Hindlimb muscle (tissue), 1 donor: ENCODE data around the gene SLC4A1. TPM values are rescaled to one million over a fixed set of nuclear protein-coding genes. Genes with fewer than 3 reads are reported as not detected.

Experiments
- DNase-seq: peaks from one replicate; pipeline ENCODE4 v3.0.0-alpha.2; 2013
- polyA plus RNA-seq: library from polyadenylated mRNA; unstranded; fragments of 120-200 nt; gene quantifications from one replicate; pipeline ENCODE4 v1.2.1, GENCODE V29; 2013; ENCODE audit not compliant: insufficient read length

The SLC4A1 gene
- polyA plus RNA-seq, 1 donor, result 9.0 TPM

DNA sequence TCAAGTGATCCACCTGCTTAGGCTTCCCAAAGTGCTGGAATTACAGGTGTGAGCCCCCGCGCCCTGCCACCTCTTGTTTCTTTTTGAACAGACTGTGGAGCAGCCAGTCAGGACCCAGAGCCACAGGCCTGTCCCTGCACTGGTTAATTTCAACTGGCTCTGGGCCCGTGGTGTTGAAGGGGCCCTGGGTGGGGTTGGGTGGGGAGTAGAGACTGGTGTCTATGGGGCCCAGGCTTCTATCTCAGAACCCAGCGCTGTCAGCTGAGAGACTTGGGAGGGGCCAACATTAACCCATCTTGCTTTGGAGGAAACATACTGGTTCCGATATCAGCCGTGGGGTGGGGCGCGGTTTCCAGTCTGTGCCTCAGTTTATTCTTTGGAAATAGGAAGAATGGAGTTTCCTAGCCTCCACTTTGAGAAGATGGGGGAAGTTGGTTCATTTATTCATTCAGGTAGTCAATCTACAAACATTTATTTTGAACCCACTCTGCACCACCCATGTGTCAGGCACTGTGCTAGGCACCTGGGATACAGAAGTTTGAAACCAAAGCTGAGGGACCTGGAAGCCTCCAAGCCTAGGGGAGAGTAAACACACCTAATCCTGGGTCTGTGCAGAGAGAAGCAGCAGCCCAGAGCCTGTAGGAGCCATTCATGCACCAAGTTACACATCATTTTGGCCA, 15.5 kb upstream of the SLC4A1 start:
- no peak for DNase-seq

DNA sequence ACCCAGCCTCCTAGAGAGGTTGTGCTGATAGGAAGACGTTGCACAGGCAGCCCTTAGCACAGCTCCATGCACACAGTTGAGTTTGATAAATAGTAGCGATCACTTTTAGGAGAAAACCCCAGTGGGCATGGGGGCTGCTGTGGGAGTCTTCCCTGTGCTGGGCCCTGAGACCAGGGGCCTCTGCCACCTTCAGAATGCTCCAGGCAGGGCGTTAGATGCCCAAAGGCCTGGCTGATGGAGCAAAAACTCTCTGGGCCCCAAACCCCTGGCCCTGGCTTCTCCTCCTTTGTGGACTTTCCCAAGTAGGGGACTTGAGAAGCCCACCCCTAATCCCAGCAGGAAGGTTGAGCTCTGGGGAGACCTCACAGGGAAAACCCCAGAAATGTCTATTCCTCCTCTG, 14.3 kb upstream of the SLC4A1 start:
- DNase-seq, result no peak

DNA sequence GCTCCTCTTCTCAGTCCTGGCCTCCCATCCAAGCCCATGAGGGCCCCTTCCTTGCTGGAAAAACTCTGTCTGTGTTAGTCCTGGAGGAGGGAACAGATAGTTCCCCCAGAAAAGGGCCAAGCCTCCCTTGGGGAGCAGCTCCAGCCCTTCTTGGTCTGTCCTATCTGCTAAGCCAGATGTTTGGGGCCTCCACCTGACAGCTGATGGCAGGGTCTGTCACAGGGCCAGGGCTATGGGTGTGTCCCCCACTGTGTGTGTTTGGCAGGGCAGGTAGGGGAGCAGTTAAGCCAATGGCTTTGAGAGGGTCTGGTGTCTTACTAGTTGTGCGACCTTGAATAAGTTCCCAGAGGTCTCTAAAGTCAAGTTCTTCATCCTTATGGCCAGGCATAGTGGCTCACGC, 13.6 kb upstream of the SLC4A1 start:
- no peak for DNase-seq

DNA sequence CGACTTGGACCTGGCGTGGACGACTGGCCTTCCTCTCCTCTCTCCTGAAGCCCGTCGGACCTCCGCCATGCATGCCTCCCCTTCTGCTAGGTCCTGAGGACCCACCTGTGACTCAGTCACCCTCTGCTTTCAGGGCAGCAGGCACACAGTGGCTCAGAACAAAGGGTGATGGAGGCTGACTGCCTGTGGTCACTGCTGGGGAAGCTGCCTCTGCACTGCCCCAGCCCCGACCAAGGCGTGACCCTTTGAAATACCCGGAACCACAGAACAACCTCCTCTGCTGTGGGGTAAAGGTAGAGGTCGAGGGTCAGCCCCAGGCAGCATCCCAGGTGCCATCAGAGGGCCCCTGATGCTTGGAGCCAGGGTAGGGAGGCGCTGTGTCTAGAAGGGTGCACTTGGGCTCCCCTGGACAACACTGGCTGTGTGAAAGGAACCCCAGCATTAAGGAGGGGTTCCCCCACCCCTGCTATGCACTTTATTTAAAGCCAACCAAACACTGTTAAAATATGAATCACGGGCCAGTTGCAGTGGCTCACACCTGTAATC, 12.5 kb upstream of the SLC4A1 start:
- no peak for DNase-seq

DNA sequence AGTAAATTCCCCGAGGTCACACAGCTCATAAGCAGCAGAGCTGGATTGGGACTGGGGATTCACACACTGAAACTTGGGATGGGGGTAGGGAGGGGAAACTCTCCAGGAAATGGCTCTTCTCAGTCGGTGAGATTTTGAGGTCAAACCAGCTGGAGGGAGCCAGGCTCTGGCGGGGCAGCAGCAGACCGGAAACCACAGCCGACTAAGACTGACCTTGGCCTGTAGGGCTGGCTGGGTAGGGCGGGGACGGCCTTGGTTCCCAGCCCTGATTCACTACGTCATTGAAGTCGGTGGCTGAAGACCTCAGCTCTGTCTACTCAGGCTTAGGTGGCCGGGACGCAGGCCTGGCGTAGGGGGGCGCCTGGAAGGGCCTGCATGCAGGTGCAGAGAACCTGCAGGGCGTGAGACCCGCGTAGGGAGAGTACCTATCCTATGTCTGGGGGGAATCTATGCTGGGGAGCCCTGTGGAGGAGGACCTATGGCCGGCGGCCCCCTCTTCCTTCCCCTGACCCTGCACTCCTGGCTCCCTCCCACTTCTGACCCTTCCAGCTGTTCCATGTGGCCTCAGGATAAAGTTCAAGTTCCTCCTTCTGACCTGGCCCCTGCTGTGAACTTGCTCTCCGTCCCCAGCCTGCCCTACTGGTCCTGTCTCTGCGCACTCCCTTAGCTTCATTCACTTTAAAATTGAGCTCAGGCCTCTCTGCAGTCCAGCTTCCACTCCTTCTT, 11.9 kb upstream of the SLC4A1 start:
- DNase-seq, result peak; percentile 38

DNA sequence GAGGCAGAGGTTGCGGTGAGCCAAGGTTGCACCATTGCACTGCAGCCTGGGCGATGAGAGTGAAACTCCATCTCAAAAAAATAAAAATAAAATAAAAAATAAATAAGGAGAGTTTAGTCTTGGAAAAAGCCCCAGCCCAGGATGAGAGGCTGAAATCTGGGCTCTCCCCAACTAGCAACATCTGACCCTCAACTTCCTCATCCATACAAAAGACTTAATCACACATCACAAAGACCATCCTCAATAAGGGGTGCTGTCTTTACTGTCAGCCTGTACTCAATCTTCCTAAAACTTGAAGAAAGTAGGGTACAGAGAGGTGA, 11.4 kb upstream of the SLC4A1 start:
- no peak for DNase-seq

DNA sequence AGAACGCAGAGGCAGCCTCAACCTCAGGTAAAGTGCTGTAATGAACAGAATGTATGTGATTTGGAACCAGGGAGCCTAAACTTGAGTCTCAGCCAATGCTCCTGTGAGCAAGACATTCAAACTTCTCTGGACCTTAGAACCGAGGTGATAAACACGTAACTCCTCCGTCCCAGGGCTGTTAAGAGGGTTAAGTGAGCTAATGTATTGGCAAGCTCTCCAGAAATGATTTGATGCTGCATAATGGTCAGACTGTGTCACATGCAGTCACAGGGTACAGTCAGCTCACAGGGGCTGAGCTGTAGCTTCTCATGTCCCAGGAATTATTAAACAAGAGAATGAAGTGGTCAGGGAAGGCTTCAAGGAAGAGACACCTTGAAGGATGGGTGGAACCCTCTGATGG, 10.0 kb upstream of the SLC4A1 start:
- DNase-seq, result no peak

DNA sequence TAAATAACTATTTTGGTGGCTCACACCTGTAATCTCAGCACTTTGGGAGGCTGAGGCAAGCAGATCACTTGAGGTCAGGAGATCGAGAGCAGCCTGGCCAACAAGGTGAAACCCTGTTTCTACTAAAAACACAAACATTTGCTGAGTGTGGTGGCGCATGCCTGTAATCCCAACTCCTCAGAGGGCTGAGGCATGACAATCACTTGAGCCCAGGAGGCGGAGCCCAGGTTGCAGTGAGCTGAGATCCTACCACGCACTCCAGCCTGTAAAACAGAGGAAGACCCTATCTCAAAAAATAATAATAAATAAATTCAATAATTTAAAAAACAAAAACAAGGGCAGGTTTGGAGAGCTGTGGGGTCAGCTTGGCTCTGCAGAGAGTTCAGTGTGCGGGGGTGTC, 5.7 kb upstream of the SLC4A1 start:
- no peak for DNase-seq

DNA sequence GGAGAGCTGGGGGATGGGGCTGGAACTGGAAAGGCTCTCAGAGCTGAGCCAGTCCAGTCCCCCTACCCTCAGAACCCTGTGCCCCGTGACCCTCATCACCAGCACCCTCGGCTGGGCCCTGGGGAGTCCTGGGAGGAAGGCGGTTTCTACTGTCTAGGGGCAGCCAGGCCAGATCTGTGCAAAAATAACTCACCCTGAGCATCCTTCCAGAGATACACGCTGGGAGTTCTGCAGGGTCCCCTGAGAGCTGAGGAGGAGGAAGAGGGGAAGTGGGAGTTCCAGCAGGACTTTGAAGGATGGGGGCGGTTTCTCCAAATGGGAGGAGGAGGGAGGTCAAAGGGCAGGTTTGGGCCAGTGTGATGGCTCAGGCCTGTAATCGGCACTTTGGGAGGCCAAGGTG, 5.0 kb upstream of the SLC4A1 start:
- DNase-seq, result no peak

DNA sequence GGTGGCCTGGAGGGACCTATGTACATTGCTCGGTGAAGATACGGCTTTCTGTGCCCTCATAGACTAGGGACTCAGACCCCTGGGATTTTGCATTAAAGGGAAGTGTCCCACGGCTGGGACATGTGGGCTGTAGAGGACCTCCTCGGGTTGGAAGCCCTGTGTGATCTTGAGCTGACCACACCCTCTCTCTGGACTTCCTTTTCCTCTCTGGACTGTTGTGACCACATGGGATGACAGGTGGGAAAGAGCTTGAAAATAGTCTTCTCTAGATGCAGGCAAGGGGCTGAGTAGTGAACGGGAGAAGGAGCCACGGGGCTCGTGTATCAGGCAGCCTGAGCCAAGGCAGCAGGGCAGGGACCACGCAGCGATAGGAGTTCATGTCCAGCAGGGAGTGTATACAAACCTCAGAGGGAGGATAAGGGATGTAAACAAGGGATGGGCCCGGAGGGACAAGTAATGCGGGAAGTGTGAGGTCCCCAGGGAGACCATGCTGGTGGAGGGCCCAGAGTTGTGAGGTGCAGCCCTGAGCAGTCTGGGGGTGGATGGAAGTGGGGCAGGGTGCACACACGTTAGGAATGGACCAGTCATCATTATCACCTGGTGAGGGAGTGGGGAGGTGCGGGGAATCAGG, 4.5 kb upstream of the SLC4A1 start:
- DNase-seq, result no peak

DNA sequence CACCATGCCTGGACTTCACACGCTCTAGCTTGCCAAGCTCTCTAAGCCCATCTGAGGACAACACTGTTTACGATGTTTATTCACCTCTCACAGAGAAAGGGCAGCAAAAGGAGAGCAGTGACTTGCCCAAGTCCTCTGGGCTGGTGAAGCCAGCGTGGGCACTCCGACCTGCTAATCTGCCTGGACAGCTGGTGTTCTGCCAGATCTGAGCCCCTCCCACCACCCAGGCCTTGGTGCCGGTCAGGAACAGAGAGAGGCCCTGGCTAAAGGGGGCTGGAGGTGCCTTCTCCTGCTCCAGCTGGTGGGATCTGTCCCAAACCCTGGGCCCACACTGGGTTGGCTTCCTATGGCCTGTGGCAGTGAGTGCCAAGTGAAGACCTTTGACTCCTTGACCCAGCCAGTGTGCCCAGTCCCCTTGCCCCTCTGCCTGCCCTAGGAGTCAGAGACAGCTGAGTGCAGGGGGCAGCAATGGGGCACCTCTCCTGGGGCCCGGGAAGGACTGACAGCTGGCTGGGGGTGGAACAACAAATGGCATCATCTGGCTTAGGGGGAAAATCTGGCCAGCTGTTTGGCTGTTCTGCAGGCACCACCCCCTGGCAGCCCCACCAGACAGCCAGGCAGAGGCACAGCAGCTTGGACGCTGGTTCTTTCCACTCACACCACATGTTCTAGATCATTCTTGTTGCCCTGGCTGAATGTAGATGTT, 1.8 kb upstream of the SLC4A1 start:
- DNase-seq, result peak; percentile 42

DNA sequence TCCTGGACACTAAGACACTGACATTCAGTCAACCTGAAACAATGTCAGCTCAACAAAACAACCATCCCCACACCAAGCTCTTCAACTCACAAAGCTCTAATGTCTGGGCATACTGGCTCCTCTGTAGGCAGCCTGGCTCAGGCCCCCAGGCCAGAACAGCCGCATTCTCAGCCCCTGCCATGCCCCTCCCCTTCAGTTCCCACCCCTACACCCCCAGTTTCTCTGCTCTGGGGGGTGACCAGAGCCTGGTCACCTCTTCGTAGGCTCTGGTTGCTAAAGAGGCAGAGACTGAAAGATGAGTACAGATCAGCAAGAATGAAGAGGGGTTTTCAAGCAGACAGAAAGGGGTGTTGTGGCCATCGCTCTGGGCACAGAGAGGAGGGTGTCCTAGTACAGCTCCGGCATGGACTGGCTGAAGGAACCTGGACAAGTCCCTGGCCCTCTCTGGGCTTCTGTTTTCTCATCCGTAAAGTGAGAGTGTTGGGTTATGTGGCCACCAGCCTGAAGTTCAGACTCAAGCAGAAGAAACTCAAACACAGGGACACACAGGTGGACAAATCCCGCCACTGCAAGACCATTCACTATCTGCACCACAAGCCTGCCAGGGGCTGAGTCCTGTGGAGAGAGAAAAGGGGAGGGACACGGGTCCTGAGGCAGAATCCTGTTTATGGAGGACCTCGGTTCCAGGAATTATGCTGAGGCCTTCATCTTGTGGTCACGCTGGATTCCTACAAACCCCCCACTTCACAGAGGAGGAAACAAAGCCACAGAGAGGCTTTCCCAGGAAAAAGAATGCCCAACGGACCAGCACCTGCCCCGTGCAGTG, 987 bp upstream of the SLC4A1 start:
- DNase-seq, result no peak

DNA sequence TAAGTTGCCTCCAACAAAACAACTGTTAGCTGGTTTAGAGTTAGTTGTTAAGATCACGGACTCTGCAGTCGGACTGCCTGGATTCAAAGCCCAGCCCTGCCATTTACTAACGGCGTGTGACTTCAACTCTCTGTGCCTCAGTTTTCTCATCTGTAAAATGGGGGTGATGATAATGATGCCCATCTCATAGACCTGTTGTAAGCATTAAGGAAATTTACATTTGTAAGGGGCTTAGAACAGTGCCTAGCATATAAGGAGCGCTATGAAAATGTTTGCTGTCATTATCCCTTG, 825 bp downstream of the SLC4A1 start:
- DNase-seq, result no peak

DNA sequence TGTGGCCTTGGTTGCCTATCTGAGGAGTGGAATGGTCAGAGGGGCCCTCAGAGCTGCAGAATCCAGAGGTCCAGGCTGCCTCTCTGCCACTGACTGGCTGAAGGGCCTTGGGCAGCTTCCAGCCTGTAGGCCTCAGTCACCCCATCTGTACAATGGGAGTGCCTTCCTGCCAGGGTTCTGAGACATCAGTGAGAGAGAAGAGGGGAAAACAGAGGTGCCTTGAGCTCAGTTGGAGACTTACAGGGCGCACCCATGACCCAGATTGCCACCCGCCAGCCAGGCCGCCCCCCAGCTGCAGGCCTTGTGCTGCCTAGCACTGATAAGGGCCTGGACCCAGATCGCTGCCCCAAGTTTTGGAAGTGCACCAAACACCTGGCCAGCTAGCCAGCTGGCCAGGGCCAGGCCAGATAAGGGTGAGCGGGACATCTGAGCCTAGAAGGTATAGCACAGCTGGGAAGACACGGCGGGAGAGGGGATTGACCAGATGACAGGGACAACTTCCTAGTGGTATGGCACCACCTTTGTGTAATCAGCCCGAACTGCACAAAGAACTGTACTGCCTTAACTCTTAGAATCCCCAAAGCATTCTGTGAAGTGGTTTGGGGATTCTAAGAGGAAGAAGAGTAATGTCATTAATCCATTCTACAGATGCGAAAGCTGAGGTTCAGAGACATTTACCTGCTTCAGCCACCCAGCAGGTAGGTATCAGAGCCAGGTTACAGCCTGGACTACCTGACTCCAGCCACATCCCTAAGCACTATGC, 1.4 kb downstream of the SLC4A1 start:
- DNase-seq, result no peak

DNA sequence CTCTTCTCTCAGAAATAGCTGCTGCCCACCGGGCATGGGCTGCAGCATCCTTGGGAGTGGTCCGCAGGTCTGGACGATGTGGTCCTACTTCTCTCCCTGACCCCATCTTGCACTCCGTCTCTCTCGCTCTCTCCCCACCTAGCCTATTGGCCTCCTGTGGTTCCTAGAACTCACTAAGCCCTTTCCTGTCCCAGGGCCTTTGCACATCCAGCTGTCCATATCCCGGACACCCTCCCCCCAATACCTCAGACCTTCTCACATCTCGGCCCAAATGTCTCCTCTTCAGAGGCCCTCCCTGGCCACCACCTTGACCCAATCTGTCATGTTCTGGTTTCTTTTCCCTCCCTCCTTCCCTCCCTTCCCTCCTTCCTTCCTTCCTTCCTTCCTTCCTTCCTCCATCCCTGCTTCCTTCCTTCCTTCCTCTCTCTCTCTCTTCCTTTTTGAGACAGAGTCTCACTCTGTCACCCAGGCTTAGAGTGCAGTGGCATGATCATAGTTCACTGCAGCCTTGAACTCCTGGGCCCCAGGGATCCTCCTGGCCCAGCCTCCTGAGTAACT, 4.5 kb downstream of the SLC4A1 start:
- no peak for DNase-seq

DNA sequence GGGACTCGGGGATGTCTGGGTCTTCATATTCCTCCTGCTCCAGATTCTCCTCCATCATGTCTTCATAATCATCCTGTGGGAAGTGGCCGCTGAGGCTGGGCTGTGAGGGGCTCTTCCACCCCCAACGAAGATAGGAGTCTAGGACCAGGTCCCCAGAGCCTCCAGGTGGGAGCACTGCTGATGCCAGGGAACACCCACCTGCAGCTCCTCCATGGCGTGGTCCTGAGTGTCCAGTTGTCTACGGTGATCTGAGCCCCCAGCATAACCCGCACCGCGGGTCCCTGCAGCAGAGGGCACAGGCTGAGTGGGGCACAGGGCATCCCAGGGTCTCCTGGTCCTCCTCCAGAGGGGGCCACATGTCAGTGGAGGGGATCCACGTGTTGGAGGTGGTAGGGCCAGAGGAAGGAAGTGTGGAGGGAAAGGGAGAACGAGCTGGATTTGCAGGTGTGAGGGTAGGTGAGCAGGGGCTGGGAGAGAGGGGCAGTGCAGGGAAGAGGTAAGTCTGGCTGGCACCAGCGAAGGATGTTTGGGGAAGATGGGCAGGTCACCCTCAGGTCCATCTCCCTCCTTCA, 5.2 kb downstream of the SLC4A1 start:
- DNase-seq, result no peak

DNA sequence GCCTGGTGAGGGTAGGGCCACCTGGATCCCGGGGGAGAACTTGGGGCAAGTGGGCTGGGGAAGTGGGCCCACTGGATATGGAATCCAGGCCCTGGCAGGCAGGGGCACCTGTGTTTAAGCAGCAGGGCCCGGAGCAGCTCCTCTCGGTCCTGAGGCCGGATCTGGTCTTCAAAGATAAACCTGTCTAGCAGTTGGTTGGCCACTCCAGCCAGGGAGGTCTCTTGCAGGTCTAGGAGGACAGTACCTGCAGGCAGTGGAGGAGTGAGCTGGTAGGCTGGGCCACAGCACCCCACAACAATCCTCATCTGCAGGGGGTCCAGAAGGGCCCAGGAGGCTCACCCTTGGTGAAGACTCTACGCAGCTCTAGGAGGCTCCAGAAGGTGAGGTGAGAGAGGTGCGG, 7.6 kb downstream of the SLC4A1 start:
- DNase-seq, result no peak

DNA sequence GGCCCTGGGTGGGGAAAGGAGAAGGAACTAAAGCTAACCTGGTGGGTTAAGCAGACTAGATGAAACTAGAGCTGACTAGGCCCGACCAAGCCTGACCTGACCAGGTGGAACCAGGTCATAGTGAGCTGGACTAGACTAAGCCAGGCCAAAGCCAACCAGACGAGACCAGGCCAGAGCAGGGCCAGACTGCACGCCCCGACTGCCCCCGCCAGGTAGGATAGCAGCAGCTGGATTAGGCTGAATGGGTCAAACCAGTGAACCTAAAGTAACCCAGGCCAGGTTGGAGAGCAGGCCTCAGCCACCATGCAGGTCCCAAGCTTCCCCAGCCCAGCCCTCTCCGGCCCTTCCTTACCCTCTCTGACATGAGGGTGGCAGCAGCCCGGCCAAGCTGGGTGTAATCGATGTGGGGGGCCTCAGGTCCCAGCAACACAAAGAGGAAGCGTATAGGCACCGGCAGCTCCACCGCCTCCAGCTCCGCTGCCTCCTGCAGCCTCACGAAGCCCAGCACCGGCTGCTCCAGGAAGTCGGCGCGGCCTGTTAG, 9.1 kb downstream of the SLC4A1 start:
- DNase-seq, result no peak

DNA sequence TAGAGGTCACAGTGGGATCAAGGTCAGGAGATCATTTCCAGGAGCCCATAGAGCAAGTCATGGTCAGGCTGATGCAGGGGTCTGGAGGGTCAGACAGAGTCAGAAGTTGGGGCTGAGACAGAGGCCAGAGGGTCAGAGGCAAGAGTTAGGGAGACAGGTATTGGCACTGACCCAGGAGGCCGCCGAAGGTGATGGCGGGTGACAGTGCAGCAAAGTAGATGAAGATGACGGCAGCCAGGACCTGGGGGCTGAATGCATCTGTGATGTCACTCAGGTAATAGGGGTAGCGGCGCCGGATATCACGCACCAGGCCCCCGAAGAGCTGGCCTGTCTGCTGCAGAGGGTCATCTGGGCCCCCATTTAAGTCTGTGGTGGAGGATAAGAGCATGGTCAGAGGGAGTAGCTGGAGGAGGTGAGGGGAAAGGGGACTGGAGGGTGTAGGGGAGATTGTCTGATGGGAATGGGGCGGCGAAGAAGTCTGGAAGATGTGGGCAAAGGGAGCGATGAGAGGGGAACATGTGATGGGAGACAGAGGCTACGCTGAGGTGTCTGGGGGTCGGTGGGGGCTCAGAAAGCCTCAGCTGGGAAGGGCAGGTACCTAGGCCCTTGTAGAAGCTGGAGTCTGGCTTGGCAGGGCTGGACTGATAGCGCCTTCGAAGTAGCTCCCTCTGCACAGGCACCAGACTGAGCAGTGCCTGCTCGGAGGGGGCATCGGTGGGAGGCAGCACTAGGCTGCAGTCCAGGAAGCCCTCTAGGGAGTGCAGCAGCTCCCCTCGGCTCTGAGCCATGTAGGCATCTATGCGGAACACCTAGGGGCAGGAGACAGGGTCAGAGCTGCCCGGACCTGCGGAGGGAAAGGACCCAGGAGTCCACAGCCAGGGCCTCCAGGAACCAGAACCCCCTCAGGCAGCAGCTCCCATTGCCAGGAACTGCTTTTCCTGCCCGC, 9.8 kb downstream of the SLC4A1 start:
- no peak for DNase-seq

DNA sequence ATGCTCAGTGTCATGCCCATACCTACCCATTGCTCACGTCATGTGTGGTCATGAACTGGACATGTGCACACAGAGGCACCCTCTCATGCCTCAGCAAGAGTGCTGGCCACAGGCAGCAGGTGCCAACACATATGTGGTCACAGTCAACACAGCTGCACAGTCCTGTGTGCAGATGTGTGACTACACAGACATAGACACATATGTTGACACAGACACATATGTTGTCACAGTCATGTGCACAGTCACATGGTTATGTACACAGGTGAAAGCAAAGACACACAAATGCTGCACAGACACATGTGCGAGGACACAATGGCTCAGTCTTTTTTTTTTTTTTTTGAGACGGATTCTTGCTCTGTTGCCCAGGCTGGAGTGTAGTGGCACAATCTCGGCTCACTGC, 11.3 kb downstream of the SLC4A1 start:
- DNase-seq, result no peak
